ENCODE data around the gene UNC79.

UNC79 gene

GRCh38 chr14:93712838-93713724 is 282.3 kb downstream of the UNC79 start:
- DNase-seq: no peak

- DNase-seq: no peak
These were observed 283.1 kb downstream of the UNC79 start for GRCh38 chr14:93713726-93714405.

GRCh38 chr14:93714605-93715004 is 283.9 kb downstream of the UNC79 start:
- DNase-seq: no peak

GRCh38 chr14:93715279-93715927 is 284.7 kb downstream of the UNC79 start:
- no peak for DNase-seq

GRCh38 chr14:93716002-93716745 is 285.4 kb downstream of the UNC79 start:
- DNase-seq: no peak

GRCh38 chr14:93716746-93717667 is 286.3 kb downstream of the UNC79 start:
- no peak for DNase-seq

- no peak for DNase-seq
These were observed 287.1 kb downstream of the UNC79 start for GRCh38 chr14:93717668-93718320.

GRCh38 chr14:93719256-93719655 is 288.5 kb downstream of the UNC79 start:
- DNase-seq: no peak

- no peak for DNase-seq
These were observed 289.5 kb downstream of the UNC79 start for GRCh38 chr14:93720076-93720815.

GRCh38 chr14:93720981-93721483 is 290.3 kb downstream of the UNC79 start:
- no peak for DNase-seq

- DNase-seq: no peak
These were observed 292.3 kb downstream of the UNC79 start for GRCh38 chr14:93723001-93723400.

- no peak for DNase-seq
These were observed 294.4 kb downstream of the UNC79 start for GRCh38 chr14:93725002-93725582.

GRCh38 chr14:93725993-93726392 is 295.3 kb downstream of the UNC79 start:
- DNase-seq: no peak

- DNase-seq: no peak
These were observed 296.5 kb downstream of the UNC79 start for GRCh38 chr14:93727039-93727740.

- no peak for DNase-seq
These were observed 297.3 kb downstream of the UNC79 start for GRCh38 chr14:93727917-93728650.

GRCh38 chr14:93728651-93729016 is 297.9 kb downstream of the UNC79 start:
- no peak for DNase-seq

- DNase-seq: no peak
These were observed 299.3 kb downstream of the UNC79 start for GRCh38 chr14:93729993-93730392.

- DNase-seq: no peak
These were observed 301.0 kb downstream of the UNC79 start for GRCh38 chr14:93731753-93732152.

- no peak for DNase-seq
These were observed 301.8 kb downstream of the UNC79 start for GRCh38 chr14:93732524-93732923.

All from activated effector memory CD4-positive, alpha-beta T cell treated with Interleukin-2 at 50 U/mL for 16 hours (primary cell).